ENCODE results near the gene LTBP4.

- TF ChIP-seq CTCF (IDR thresholded peaks at IDR 0.05; ENCODE audit: poor library complexity) = no peak
- peak; percentile 90 for TF ChIP-seq EZH2 (IDR thresholded peaks at IDR 0.05; ENCODE audit: borderline replicate concordance)
- TF ChIP-seq EZH2phosphoT487 (IDR thresholded peaks at IDR 0.05; ENCODE audit: low read depth, severe bottlenecking, unreplicated experiment) = no peak
Measured at GRCh38 chr19:40567750-40568494, 33.2 kb upstream of the LTBP4 start.

All from hepatocyte (in vitro differentiated cells).